GM12872 (cell line): Measurements from ENCODE around the gene CHRNA3.

Source experiments
- CTCF ChIP-seq: IDR thresholded peaks from 3 replicates; pipeline ENCODE4 v1.5.1; 2011; ENCODE audit warnings: low read depth, mild to moderate bottlenecking, low read length, moderate library complexity; ENCODE audit not compliant: insufficient read depth

The CHRNA3 gene

GRCh38 chr15:78660584-78660983, 39.8 kb upstream of the CHRNA3 start:
- no peak for TF ChIP-seq CTCF

- no peak for TF ChIP-seq CTCF
These were observed 38.0 kb upstream of the CHRNA3 start for GRCh38 chr15:78658823-78659222.

- TF ChIP-seq CTCF: no peak
These were observed 33.5 kb upstream of the CHRNA3 start for GRCh38 chr15:78654272-78654671.

- no peak for TF ChIP-seq CTCF
These were observed 31.3 kb upstream of the CHRNA3 start for GRCh38 chr15:78651930-78652615.

- no peak for TF ChIP-seq CTCF
These were observed 30.2 kb upstream of the CHRNA3 start for GRCh38 chr15:78651007-78651406.

GRCh38 chr15:78650022-78650421, 29.2 kb upstream of the CHRNA3 start:
- TF ChIP-seq CTCF: no peak

GRCh38 chr15:78645009-78645408, 24.2 kb upstream of the CHRNA3 start:
- no peak for TF ChIP-seq CTCF
